Nephron progenitor cell (in vitro differentiated cells): Measurements from ENCODE around the gene CYCS.
"Not testable (repeated sequence)": the region's sequence is repeated elsewhere in the genome, so short reads cannot be mapped to it uniquely, and the experiment has no call there.

ENCODE experiments used
- DNase-seq: peaks from one replicate; pipeline ENCODE4 v3.0.0; 2021
- H3K27ac Mint-ChIP-seq: 2 replicates; pipeline ENCODE4 v1.8.0; 2021; ENCODE audit warnings: mild to moderate bottlenecking, moderate library complexity, mixed read lengths
- H3K27me3 Mint-ChIP-seq: 2 replicates; pipeline ENCODE4 v1.8.0; 2021; ENCODE audit warnings: mild to moderate bottlenecking, low read depth, mixed read lengths; ENCODE audit not compliant: poor library complexity
- H3K36me3 Mint-ChIP-seq: 2 replicates; pipeline ENCODE4 v1.8.0; 2021; ENCODE audit warnings: low read depth, mixed read lengths
- H3K4me1 Mint-ChIP-seq: 2 replicates; pipeline ENCODE4 v1.8.0; 2021; ENCODE audit warnings: mixed read lengths
- H3K4me3 Mint-ChIP-seq: 2 replicates; pipeline ENCODE4 v1.8.0; 2021; ENCODE audit warnings: mild to moderate bottlenecking, moderate library complexity, mixed read lengths
- H3K9me3 Mint-ChIP-seq: 2 replicates; pipeline ENCODE4 v1.8.0; 2021; ENCODE audit warnings: mild to moderate bottlenecking, moderate library complexity, mixed read lengths
- CTCF ChIP-seq: fragments of 200-600 bp; sonication (generic); IDR thresholded peaks from 2 replicates; pipeline ENCODE4 v1.5.0; 2021; ENCODE audit warnings: antibody characterized with exemption

CYCS gene

GRCh38 chr7:25117226-25118047 is 7.6 kb downstream of the CYCS start:
- Mint-ChIP-seq H3K4me1 (no peaks in the 10 kb centered on the region), H3K27me3 (no peaks in the 10 kb centered on the region), H3K4me3 (no peak overlapping the region), H3K36me3 (peaks cover 31% of the 10 kb centered on the region), H3K9me3 (no peaks in the 10 kb centered on the region), H3K27ac (no peak overlapping the region)
- DNase-seq, result no peak
- no peak for TF ChIP-seq CTCF

GRCh38 chr7:25116621-25117020 is 8.4 kb downstream of the CYCS start:
- no peak overlapping the region for H3K4me3 Mint-ChIP-seq
- TF ChIP-seq CTCF, result no peak
- H3K4me1 Mint-ChIP-seq, result no peaks in the 10 kb centered on the region
- H3K27me3 Mint-ChIP-seq, result no peaks in the 10 kb centered on the region
- no peak for DNase-seq
- no peaks in the 10 kb centered on the region for H3K9me3 Mint-ChIP-seq
- H3K36me3 Mint-ChIP-seq, result peaks cover 26% of the 10 kb centered on the region
- no peak overlapping the region for H3K27ac Mint-ChIP-seq

GRCh38 chr7:25110514-25110913 is 14.5 kb downstream of the CYCS start:
- H3K27ac Mint-ChIP-seq, H3K27me3 Mint-ChIP-seq, H3K4me1 Mint-ChIP-seq, DNase-seq, H3K4me3 Mint-ChIP-seq: not testable (repeated sequence)
- Mint-ChIP-seq H3K36me3 (peaks cover 11% of the 10 kb centered on the region), H3K9me3 (peaks cover 13% of the 10 kb centered on the region)

- H3K27me3 Mint-ChIP-seq, result no peaks in the 10 kb centered on the region
- H3K9me3 Mint-ChIP-seq, result peaks cover 13% of the 10 kb centered on the region
- no peak overlapping the region for H3K4me3 Mint-ChIP-seq
- TF ChIP-seq CTCF, result no peak
- DNase-seq, result no peak
- no peak overlapping the region for H3K27ac Mint-ChIP-seq
- peaks cover 11% of the 10 kb centered on the region for H3K36me3 Mint-ChIP-seq
- H3K4me1 Mint-ChIP-seq, result no peaks in the 10 kb centered on the region
Observed at GRCh38 chr7:25109276-25109675, 15.8 kb downstream of the CYCS start.

GRCh38 chr7:25105911-25106310 is 19.1 kb downstream of the CYCS start:
- H3K4me3 Mint-ChIP-seq, result no peak overlapping the region
- DNase-seq, result no peak
- H3K4me1 Mint-ChIP-seq, result no peaks in the 10 kb centered on the region
- H3K27ac Mint-ChIP-seq, result no peak overlapping the region
- H3K27me3 Mint-ChIP-seq, result no peaks in the 10 kb centered on the region
- H3K9me3 Mint-ChIP-seq, result peaks cover 13% of the 10 kb centered on the region
- no peak for TF ChIP-seq CTCF
- peaks cover 6% of the 10 kb centered on the region for H3K36me3 Mint-ChIP-seq

- Mint-ChIP-seq H3K27me3 (no peaks in the 10 kb centered on the region), H3K36me3 (no peaks in the 10 kb centered on the region), H3K9me3 (peaks cover 3% of the 10 kb centered on the region), H3K27ac (no peak overlapping the region), H3K4me1 (no peaks in the 10 kb centered on the region), H3K4me3 (no peak overlapping the region)
- no peak for DNase-seq
- TF ChIP-seq CTCF, result no peak
Observed at GRCh38 chr7:25103773-25104172, 21.3 kb downstream of the CYCS start.
